Neural progenitor cell (in vitro differentiated cells): Measurements from ENCODE around the gene ZSCAN29. TPM values are rescaled to one million over a fixed set of nuclear protein-coding genes. Genes with fewer than 3 reads are reported as not detected.

Experiments used
- DNase-seq: peaks from one replicate; pipeline ENCODE4 v3.0.0-alpha.2; 2016; ENCODE audit warnings: low spot score
- H2AFZ ChIP-seq: fragments of 200-600 bp; sonication (generic); replicated peaks from 2 replicates; pipeline ENCODE4 v1.6.1; 2016; ENCODE audit warnings: antibody characterized with exemption
- H3F3A ChIP-seq: fragments of 200-600 bp; sonication (generic); 2 replicates; pipeline ENCODE4 v1.6.1; 2016; ENCODE audit warnings: antibody characterized with exemption, low read depth
- H3K27ac ChIP-seq: fragments of 200-600 bp; sonication (generic); 2 replicates; pipeline ENCODE4 v1.5.1; 2016; ENCODE audit warnings: mild to moderate bottlenecking
- H3K27me3 ChIP-seq: fragments of 200-600 bp; sonication (generic); 2 replicates; pipeline ENCODE4 v1.6.1; 2016; ENCODE audit warnings: mild to moderate bottlenecking, moderate library complexity
- H3K36me3 ChIP-seq: fragments of 200-600 bp; sonication (generic); 2 replicates; pipeline ENCODE4 v1.5.1; 2016
- H3K4me1 ChIP-seq: fragments of 200-600 bp; sonication (generic); 2 replicates; pipeline ENCODE4 v1.6.1; 2016; ENCODE audit warnings: mixed run types
- H3K4me2 ChIP-seq: fragments of 200-600 bp; sonication (generic); 2 replicates; pipeline ENCODE4 v1.6.1; 2016
- H3K4me3 ChIP-seq: fragments of 200-600 bp; sonication (generic); 2 replicates; pipeline ENCODE4 v1.5.1; 2016
- H3K79me2 ChIP-seq: fragments of 200-600 bp; sonication (generic); 2 replicates; pipeline ENCODE4 v1.6.1; 2016; ENCODE audit warnings: low read depth
- H3K9ac ChIP-seq: fragments of 200-600 bp; sonication (generic); 2 replicates; pipeline ENCODE4 v1.6.1; 2016
- H3K9me3 ChIP-seq: fragments of 200-600 bp; sonication (generic); 2 replicates; pipeline ENCODE4 v1.5.1; 2016; ENCODE audit warnings: low read depth
- H4K20me1 ChIP-seq: fragments of 200-600 bp; sonication (generic); 2 replicates; pipeline ENCODE4 v1.6.1; 2016; ENCODE audit warnings: low read depth
- H3K27ac Mint-ChIP-seq: 3 replicates; pipeline ENCODE4 v1.8.0; 2021; ENCODE audit warnings: mixed read lengths
- H3K27me3 Mint-ChIP-seq: 2 replicates; pipeline ENCODE4 v1.8.0; 2022; ENCODE audit warnings: low read depth, mild to moderate bottlenecking, inconsistent platforms, moderate library complexity, mixed read lengths; ENCODE audit not compliant: insufficient read depth
- H3K36me3 Mint-ChIP-seq: 3 replicates; pipeline ENCODE4 v1.8.0; 2021; ENCODE audit warnings: mixed read lengths
- H3K4me1 Mint-ChIP-seq: 3 replicates; pipeline ENCODE4 v1.8.0; 2021; ENCODE audit warnings: mixed read lengths
- H3K4me3 Mint-ChIP-seq: 3 replicates; pipeline ENCODE4 v1.8.0; 2021; ENCODE audit warnings: mild to moderate bottlenecking, moderate library complexity, mixed read lengths
- H3K9me3 Mint-ChIP-seq: 3 replicates; pipeline ENCODE4 v1.8.0; 2020; ENCODE audit warnings: mixed read lengths
- EZH2 ChIP-seq: fragments of 200-600 bp; sonication (generic); IDR thresholded peaks from 2 replicates; pipeline ENCODE4 v1.6.1; 2017; ENCODE audit warnings: antibody characterized with exemption, mild to moderate bottlenecking, moderate library complexity
- EZH2phosphoT487 ChIP-seq: fragments of 200-600 bp; sonication (generic); IDR thresholded peaks from 2 replicates; pipeline ENCODE4 v1.6.1; 2017; ENCODE audit warnings: antibody characterized with exemption
- total RNA-seq: library from RNA; depleted of rRNA; stranded (reverse); fragments of >200 nt; gene quantifications from 2 replicates; pipeline ENCODE4 v1.2.3, GENCODE V29; 2015; ENCODE audit warnings: low replicate concordance
- TF ChIP-seq, protein P1 (sequence below): fragments of 200-600 bp; sonication (generic); IDR thresholded peaks from 2 replicates; pipeline ENCODE4 v1.5.1; 2017; ENCODE audit warnings: antibody characterized with exemption, mild to moderate bottlenecking

The ZSCAN29 gene
- total RNA-seq, 1 donor from 2014 or later, result 27.1 TPM

DNA sequence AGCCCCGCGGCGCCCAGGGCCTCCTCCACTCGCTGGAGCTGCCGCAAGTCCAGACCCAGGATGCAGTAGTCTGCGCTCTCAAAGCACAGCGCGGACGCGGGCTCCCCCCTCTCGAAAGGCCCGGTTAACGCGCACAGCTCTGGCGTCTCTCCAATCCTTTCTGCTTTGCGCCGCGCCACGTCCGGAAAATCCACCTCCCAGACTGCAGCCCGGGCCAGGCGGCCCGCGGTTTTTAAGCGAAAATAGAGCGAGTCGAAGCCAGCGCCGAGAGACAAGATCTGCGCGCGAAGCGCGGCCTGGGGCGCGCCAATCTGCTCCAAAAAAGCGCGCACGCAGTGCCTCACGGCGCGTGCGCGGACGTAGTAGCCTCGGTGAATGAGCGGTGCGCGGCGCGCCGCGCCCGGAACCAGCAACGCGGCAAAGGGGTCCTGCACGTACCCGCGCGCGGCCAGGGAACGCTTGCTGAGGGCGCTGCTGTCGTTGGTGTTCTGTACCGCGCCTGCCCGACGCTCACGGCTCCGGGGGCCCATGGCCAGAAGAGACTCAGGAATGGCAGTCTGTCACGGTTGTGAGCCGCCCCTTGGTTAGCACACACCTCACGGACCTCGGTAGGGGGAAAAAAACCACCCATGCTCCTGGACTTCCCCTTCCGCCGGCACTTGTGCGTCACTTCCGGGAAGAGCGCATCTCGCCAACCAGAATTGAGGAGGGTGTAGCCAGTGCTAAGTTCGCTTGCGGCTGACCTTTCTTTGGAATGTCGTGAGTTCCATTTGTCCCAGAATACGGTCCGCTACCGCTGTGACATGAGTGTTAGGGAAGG, 40.7 kb downstream of the ZSCAN29 start, which contains the start of gene LCMT2:
TSS of gene LCMT2 (minus strand) at position 614 of the 820 bp plus-strand sequence. CDS start at position 530, 84 bp downstream.
- H3K4me3 ChIP-seq, result peak within 1 kb of the TSS; percentile 78
- H3K4me2 ChIP-seq, result peak within 1 kb of the TSS; percentile 80
- TF ChIP-seq EZH2phosphoT487, result no peak
- TF ChIP-seq EZH2, result no peak
- TF ChIP-seq, protein P1, sequence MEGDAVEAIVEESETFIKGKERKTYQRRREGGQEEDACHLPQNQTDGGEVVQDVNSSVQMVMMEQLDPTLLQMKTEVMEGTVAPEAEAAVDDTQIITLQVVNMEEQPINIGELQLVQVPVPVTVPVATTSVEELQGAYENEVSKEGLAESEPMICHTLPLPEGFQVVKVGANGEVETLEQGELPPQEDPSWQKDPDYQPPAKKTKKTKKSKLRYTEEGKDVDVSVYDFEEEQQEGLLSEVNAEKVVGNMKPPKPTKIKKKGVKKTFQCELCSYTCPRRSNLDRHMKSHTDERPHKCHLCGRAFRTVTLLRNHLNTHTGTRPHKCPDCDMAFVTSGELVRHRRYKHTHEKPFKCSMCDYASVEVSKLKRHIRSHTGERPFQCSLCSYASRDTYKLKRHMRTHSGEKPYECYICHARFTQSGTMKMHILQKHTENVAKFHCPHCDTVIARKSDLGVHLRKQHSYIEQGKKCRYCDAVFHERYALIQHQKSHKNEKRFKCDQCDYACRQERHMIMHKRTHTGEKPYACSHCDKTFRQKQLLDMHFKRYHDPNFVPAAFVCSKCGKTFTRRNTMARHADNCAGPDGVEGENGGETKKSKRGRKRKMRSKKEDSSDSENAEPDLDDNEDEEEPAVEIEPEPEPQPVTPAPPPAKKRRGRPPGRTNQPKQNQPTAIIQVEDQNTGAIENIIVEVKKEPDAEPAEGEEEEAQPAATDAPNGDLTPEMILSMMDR, result no peak
- peaks cover 29% of the 10 kb centered on the region for H3F3A ChIP-seq
- peaks cover 33% of the 10 kb centered on the region for H3K79me2 ChIP-seq
- H4K20me1 ChIP-seq, result peaks cover 27% of the 10 kb centered on the region
- Mint-ChIP-seq H3K4me1 (peaks cover 35% of the 10 kb centered on the region), H3K4me3 (peak within 1 kb of the TSS; percentile 94), H3K9me3 (no peaks in the 10 kb centered on the region), H3K36me3 (peaks cover 13% of the 10 kb centered on the region), H3K27me3 (peaks cover 3% of the 10 kb centered on the region), H3K27ac (peak within 1 kb of the TSS; percentile 95)
- peaks cover 5% of the 10 kb centered on the region for H3K27me3 ChIP-seq
- H3K27ac ChIP-seq, result peak within 1 kb of the TSS; percentile 89
- peaks cover 29% of the 10 kb centered on the region for H3K4me1 ChIP-seq
- DNase-seq, result peak; percentile 96
- H2AFZ ChIP-seq, result peak within 1 kb of the TSS; percentile 82
- peak within 1 kb of the TSS; percentile 70 for H3K9ac ChIP-seq
- H3K9me3 ChIP-seq, result no peaks in the 10 kb centered on the region
- no peaks in the 10 kb centered on the region for H3K36me3 ChIP-seq

DNA sequence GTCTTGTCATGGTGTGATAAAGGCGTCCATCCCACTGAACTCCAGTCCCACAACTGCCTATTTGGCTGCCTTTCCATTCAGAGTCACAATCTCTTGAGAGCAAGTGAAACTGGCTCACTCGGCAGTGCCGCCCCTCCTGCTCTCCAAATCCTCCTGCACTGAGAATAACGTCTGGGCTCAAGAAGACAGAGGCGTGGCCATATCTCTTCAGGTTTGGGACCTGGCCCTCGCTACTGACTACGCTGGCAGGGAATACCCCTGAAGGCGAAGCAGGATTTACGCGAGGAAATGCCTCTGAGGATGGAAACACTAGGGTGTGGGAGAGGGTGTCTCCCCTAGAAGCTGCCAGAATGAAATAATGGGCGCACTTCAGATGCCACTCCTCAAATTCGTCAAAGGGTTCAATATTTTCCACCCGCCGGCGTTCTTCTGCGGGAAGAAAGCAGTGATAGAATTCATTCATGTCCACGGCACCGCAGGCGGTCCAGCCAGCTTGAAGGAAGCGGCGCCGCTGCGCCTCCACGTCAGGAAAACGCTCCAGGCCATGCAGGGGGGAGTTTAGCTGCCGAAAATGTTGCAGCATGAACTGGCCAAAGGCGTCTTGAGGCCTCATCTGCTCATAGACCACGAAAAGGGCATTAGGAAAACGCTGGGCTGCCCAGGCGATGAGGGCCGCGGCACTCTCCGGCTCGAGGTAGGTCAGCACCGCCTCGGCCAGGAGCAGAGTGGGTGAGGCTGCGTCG, 41.5 kb downstream of the ZSCAN29 start:
- Mint-ChIP-seq H3K36me3 (peaks cover 10% of the 10 kb centered on the region), H3K27ac (peak overlapping the region; percentile 95), H3K9me3 (no peaks in the 10 kb centered on the region), H3K27me3 (peaks cover 3% of the 10 kb centered on the region), H3K4me3 (peak overlapping the region; percentile 94), H3K4me1 (peaks cover 35% of the 10 kb centered on the region)
- peak; percentile 32 for TF ChIP-seq EZH2
- no peak for TF ChIP-seq EZH2phosphoT487
- no peaks in the 10 kb centered on the region for H3K36me3 ChIP-seq
- H3K9me3 ChIP-seq, result no peaks in the 10 kb centered on the region
- H3K4me2 ChIP-seq, result peak overlapping the region; percentile 80
- H3F3A ChIP-seq, result peaks cover 29% of the 10 kb centered on the region
- peaks cover 29% of the 10 kb centered on the region for H3K4me1 ChIP-seq
- H3K27ac ChIP-seq, result peak overlapping the region; percentile 89
- peaks cover 33% of the 10 kb centered on the region for H3K79me2 ChIP-seq
- peak overlapping the region; percentile 78 for H3K4me3 ChIP-seq
- peak; percentile 77 for DNase-seq
- H4K20me1 ChIP-seq, result peaks cover 27% of the 10 kb centered on the region
- peak overlapping the region; percentile 70 for H3K9ac ChIP-seq
- H3K27me3 ChIP-seq, result peaks cover 13% of the 10 kb centered on the region
- peak overlapping the region; percentile 77 for H2AFZ ChIP-seq

DNA sequence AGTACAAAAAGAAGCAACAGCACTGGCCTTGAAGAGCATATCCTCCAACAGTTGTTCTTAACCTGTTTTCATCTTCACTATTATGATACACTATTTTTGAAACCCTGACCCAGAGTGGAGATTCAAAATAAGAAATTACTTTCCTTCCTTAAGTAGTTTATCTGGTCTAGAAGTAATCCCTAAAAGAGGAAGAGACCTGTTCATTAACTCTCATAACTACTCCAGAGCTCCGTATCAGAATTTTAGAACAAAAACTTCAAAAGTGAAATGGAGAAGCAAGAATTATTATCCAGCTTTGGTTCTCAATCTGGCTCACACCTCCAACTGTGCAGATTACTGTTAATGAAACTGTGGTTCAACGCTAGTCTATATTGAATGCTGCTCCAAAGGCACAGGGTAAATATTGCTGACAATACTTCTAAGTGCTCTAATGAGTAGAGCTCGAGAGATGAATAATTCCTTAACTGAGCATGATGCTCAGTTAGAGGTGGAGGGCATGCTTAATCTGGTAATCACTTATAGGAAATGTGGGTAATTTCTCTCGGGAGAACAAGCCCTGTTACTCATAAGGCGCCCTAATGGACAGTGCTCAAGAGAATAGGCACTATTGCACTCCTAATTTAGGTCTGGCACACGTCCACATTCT, 45.7 kb downstream of the ZSCAN29 start:
- no peaks in the 10 kb centered on the region for H3K36me3 ChIP-seq

More for the DNA sequence above, 45.7 kb downstream of the ZSCAN29 start:
- Histone ChIP-seq H3K79me2 (peaks cover 26% of the 10 kb centered on the region), H3K27me3 (peaks cover 39% of the 10 kb centered on the region), H3F3A (peaks cover 24% of the 10 kb centered on the region), H2AFZ (no peak overlapping the region), H3K9ac (no peak overlapping the region), H3K4me3 (no peak overlapping the region), H3K4me2 (no peak overlapping the region), H4K20me1 (peaks cover 27% of the 10 kb centered on the region), H3K9me3 (no peaks in the 10 kb centered on the region), H3K4me1 (peaks cover 23% of the 10 kb centered on the region), H3K27ac (no peak overlapping the region)
- Mint-ChIP-seq H3K4me1 (peaks cover 18% of the 10 kb centered on the region), H3K27ac (no peak overlapping the region), H3K9me3 (no peaks in the 10 kb centered on the region), H3K4me3 (no peak overlapping the region), H3K27me3 (peaks cover 2% of the 10 kb centered on the region), H3K36me3 (peaks cover 6% of the 10 kb centered on the region)
- TF ChIP-seq, protein P1, result no peak
- TF ChIP-seq EZH2, result no peak
- TF ChIP-seq EZH2phosphoT487, result no peak
- no peak for DNase-seq
